Activated gamma-delta T cell treated with anti-CD3 and anti-CD28 coated beads, Interleukin-2, amount 50 U/mL, for 16 hours (primary cell): ENCODE results near the gene CCDC74A.
"Not testable (repeated sequence)": the region's sequence is repeated elsewhere in the genome, so short reads cannot be mapped to it uniquely, and the experiment has no call there.

Experiments used
- DNase-seq: peaks from one replicate; pipeline ENCODE4 v3.0.0-alpha.2; 2020; ENCODE audit warnings: low read depth

Gene CCDC74A

GRCh38 chr2:131566371-131566770, 38.7 kb downstream of the CCDC74A start:
- no peak for DNase-seq

GRCh38 chr2:131567891-131568290, 40.2 kb downstream of the CCDC74A start:
- DNase-seq = no peak

DNA sequence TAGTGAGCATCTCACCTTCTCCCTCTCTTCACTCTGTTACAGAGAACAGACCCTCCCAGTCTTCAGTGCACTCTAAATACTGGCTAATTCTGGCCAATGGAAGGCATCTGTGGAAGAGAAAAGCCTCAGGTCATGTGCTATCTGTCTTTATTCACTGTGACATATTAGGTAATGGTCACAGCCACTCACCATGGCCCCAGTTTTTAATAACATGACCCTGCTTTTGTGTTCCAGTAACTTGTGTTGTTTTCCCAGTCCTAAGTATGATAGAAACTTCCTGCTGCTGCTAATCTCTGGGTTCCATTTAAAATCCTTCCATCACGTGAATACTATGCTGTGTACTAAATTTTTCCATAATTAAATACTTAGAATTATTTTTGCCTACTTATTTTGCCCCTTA, 40.7 kb downstream of the CCDC74A start:
- not testable (repeated sequence) for DNase-seq

DNA sequence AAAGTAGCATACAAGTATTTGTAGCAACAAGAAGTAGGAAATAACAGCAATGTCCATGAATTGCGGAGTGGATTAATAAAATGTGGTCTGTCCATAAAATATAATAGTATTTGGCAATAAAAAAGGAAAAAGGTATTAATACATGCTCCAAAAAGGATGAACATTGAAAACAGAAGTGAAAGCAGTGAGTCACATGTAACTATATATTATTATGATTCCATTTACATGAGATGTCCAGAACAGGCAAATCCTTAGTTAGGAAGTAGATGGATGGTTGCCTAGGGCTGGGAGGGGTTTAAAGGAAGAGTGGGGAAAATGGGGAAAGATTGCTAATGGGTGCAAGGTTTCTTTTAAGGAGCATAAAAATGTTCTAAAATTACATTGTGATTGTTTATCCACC, 44.5 kb downstream of the CCDC74A start:
- no peak for DNase-seq

GRCh38 chr2:131577812-131578211, 50.1 kb downstream of the CCDC74A start:
- DNase-seq = no peak

- no peak for DNase-seq
Observed at GRCh38 chr2:131580187-131580586, 52.5 kb downstream of the CCDC74A start.
